Muscle of leg (tissue), 11 donors: ENCODE results near the gene NENF. TPM values are rescaled to one million over a fixed set of nuclear protein-coding genes. Genes with fewer than 3 reads are reported as not detected.

Source experiments
- DNase-seq: peaks from one replicate; pipeline ENCODE4 v3.0.0; 2013
- H3K27ac ChIP-seq: one replicate; pipeline ENCODE4 v1.5.1; 2013; ENCODE audit warnings: mild to moderate bottlenecking, low read length, control low read depth
- H3K27me3 ChIP-seq: one replicate; pipeline ENCODE4 v1.6.1; 2013; ENCODE audit warnings: low read length; ENCODE audit not compliant: control insufficient read depth, insufficient read depth
- H3K36me3 ChIP-seq: one replicate; pipeline ENCODE4 v1.6.1; 2013; ENCODE audit warnings: low read length; ENCODE audit not compliant: control insufficient read depth, insufficient read depth
- H3K4me1 ChIP-seq: one replicate; pipeline ENCODE4 v1.6.1; 2013; ENCODE audit warnings: low read length; ENCODE audit not compliant: control insufficient read depth, insufficient read depth
- H3K4me3 ChIP-seq: one replicate; pipeline ENCODE4 v1.5.1; 2013; ENCODE audit warnings: low read length, control low read depth
- H3K9me3 ChIP-seq: replicated peaks from 2 replicates; pipeline ENCODE4 v1.6.1; 2013; ENCODE audit warnings: low read depth, low read length; ENCODE audit not compliant: control insufficient read depth
- WGBS: methylation state at CpG from one replicate; pipeline ENCODE4 v1.1.5; 2013; ENCODE audit warnings: missing lambda C conversion rate; ENCODE audit not compliant: insufficient coverage; 5-methylcytosine and 5-hydroxymethylcytosine counted together
- polyA plus RNA-seq, 8 donors: library from polyadenylated mRNA; unstranded; fragments of 120-200 nt; gene quantifications; one replicate each; pipeline versions ENCODE4 v1.2.1 to v1.2.3, GENCODE V29; 2013; ENCODE audit warnings: inconsistent platforms in 1 of 8, low replicate concordance in 1 of 8; ENCODE audit not compliant: insufficient read length in 8 of 8, insufficient read depth in 1 of 8
- total RNA-seq: library from RNA; stranded (reverse); fragments of 120-200 nt; gene quantifications from one replicate; pipeline ENCODE4 v1.2.4, GENCODE V29; 2013

The NENF gene
- total and polyA plus RNA-seq, 9 donors = 58.4 to 153 (median 74.2) TPM

DNA sequence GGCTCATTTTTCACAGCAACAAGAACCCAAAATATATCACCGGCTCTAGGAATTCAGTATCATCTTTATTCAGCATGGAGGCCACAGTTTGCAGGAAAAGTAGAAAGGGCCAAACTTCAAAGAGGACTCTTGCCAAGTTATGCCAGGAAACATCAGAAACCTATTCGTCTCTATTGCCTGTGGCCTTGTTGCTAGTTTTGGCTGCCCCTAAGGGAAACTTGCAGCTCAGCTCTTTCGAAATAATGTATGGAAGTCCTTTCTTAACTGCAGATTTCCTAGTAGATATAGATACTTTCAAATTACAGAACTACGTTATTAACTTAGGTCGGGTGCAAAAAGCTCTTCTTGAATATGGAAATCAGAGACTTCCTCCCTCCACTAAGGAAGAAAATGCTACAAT, 4.2 kb upstream of the NENF start:
- Histone ChIP-seq H3K4me3 (no peak overlapping the region), H3K4me1 (peaks cover 4% of the 10 kb centered on the region), H3K27ac (no peak overlapping the region), H3K9me3 (no peaks in the 10 kb centered on the region), H3K27me3 (no peaks in the 10 kb centered on the region), H3K36me3 (no peaks in the 10 kb centered on the region)
- no CpG with 5 or more reads among the region's 5 CpGs for WGBS
- DNase-seq = no peak

DNA sequence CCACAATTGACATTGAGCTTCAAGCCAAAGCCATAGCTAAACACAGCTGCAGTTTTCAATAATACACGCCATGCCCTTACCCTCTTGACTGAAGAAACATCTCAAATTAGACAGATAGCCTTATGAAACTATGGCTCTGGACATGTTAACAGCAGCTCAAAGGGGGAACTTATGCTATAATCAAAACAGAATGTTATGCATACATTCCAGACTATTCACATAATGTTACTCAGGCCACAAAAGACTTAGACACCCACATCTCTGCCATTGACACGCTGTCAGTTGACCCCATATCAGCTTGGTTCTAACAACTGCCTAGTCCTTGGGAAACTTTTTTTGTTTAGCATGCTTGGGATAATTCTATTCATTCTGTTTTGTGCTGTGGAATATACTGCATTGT, 2.3 kb upstream of the NENF start:
- 50% methylated on average over 1 of the region's 2 CpGs for WGBS

DNA sequence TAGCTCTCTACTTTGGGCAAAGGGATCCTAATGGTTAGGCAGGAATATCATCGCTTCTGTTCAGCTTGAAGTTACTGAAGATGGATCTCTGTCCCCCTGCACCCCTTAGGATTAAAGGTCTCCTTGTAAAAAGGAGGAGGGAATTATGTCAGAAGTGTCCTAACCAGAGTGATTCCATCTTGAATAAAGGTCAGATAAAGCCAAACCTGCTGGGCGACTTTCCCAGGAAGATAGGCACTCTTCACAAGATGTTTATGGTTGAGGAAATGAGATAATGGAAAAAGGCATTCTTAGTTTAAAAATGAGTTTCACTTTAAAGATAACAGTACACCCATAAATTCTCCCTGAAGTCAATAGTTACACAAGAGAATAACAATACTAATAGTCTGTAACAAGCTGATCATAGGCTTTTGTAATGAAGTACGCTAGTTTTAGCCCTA, 1.7 kb upstream of the NENF start:
- WGBS = no CpG with 5 or more reads among the region's 3 CpGs
- H3K27ac ChIP-seq = no peak overlapping the region
- no peaks in the 10 kb centered on the region for H3K27me3 ChIP-seq
- no peaks in the 10 kb centered on the region for H3K36me3 ChIP-seq
- no peaks in the 10 kb centered on the region for H3K9me3 ChIP-seq
- peak; percentile 22 for DNase-seq
- no peak overlapping the region for H3K4me3 ChIP-seq
- peaks cover 13% of the 10 kb centered on the region for H3K4me1 ChIP-seq

More for the DNA sequence above, 2.3 kb upstream of the NENF start:
- H3K27ac ChIP-seq = no peak overlapping the region
- DNase-seq = no peak
- no peaks in the 10 kb centered on the region for H3K9me3 ChIP-seq
- H3K27me3 ChIP-seq = no peaks in the 10 kb centered on the region
- no peaks in the 10 kb centered on the region for H3K36me3 ChIP-seq
- peaks cover 13% of the 10 kb centered on the region for H3K4me1 ChIP-seq
- H3K4me3 ChIP-seq = no peak overlapping the region

DNA sequence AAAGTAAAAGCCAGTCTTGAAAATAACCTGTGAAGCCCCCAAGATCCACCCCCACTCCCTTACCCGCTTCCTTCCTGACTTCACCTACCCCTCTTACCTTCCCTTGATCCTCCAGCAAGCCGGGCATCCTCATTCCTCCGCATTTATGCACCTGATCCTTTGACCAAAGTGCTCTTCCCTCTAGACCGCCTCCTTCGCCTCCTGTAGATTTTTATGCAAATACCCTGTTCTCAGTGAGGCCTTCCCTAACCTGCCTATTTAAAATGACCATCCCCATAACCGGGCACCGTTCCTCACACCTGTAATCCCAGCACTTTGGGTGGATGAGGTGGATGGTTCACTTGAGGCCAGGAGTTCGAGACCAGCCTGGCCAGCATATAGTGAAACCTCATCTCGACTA, 1.1 kb upstream of the NENF start:
- no peaks in the 10 kb centered on the region for H3K9me3 ChIP-seq
- WGBS = 78% methylated on average over 5 of the region's 9 CpGs
- no peak overlapping the region for H3K4me3 ChIP-seq
- H3K27me3 ChIP-seq = no peaks in the 10 kb centered on the region
- H3K27ac ChIP-seq = no peak overlapping the region
- peaks cover 13% of the 10 kb centered on the region for H3K4me1 ChIP-seq
- DNase-seq = no peak
- H3K36me3 ChIP-seq = no peaks in the 10 kb centered on the region

DNA sequence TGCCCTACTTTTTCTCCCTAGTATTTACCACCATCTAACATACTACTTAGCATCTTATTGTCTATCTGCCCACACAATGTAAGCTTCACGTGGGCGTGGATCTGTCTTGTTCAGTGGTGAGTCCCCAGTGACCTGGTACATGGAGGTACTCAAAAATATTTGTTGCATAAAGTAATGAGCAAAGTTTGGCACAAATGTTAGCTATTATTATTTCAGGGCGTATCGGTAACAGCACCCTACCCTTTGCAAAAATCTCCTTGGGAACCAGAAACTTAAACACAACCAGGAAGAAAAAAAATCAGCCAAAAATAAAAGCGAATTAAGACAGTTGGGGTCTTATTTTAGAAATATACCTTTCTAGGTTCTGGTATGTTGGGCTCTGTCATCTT, 454 bp upstream of the NENF start:
- H3K27ac ChIP-seq = peak overlapping the region; percentile 51
- H3K36me3 ChIP-seq = no peaks in the 10 kb centered on the region
- peak overlapping the region; percentile 43 for H3K4me3 ChIP-seq
- peaks cover 13% of the 10 kb centered on the region for H3K4me1 ChIP-seq
- no peaks in the 10 kb centered on the region for H3K9me3 ChIP-seq
- no CpG with 5 or more reads among the region's 5 CpGs for WGBS
- peak; percentile 24 for DNase-seq
- no peaks in the 10 kb centered on the region for H3K27me3 ChIP-seq

DNA sequence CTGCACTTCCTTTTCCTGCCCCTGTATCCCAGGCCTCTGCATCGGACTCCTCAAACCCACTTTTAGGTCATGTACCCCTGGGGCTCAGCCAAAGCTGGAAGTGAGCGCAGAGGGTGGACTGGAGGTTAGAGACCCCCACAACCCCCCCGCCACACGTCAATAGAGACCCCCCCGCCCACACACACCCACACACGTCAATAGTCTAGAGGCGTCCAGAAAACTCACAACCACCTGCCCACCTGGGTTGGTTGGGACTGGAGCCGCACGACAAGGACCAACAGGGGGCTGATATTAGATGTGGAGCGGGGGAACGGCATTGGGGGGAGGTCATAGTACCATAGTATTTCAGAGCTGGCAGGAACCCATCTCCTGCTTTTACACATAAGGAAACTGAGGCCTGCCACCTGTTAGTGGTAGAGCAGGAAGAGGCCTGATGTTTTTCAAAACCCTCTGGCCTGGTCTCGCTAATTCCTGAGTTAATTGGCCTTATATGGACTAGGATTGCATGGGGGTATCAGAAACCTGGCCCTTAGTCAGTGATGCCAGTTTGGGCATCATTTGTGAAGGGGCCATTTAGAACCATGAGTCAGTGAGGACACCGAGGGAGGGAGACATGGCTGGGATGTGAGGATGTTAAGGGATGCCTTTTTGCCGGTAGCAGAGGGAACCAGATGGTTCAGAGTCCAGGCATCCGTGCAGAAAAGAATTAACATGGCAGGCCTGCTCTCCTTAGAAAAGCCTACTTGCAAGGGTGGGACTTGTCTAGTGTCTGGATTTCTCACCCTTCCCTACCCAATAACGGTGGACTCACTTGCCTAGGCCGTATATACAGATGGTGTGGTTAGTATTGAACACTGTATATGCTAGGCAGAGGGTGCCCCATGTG, 1.1 kb downstream of the NENF start:
- no peaks in the 10 kb centered on the region for H3K27me3 ChIP-seq
- H3K4me3 ChIP-seq = peak overlapping the region; percentile 64
- DNase-seq = no peak
- H3K27ac ChIP-seq = peak overlapping the region; percentile 39
- 62% methylated on average over 3 of the region's 17 CpGs for WGBS
- no peaks in the 10 kb centered on the region for H3K9me3 ChIP-seq
- peaks cover 13% of the 10 kb centered on the region for H3K4me1 ChIP-seq
- H3K36me3 ChIP-seq = no peaks in the 10 kb centered on the region

DNA sequence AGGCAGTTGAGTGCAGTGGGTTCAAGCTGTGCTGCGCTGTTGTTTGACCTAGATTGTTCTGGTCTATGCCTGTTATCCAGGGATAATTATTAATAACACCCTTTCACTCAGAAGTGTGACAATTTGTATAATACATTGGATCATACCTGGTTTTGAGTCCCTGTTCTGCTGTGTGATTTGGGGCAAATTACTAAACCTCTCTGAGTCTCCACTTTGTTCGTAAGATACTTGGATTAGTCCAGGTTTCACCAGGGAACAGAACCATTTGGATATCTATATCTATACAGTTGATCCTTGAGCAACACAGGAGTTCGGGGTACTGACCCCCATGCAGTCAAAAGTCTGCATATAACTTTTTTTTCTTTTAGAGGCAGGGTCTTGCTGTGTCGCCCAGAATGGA, 2.3 kb downstream of the NENF start:
- no peak for DNase-seq
- Histone ChIP-seq H3K27ac (no peak overlapping the region), H3K27me3 (no peaks in the 10 kb centered on the region), H3K36me3 (no peaks in the 10 kb centered on the region), H3K4me3 (no peak overlapping the region), H3K4me1 (peaks cover 13% of the 10 kb centered on the region), H3K9me3 (no peaks in the 10 kb centered on the region)
- WGBS = 100% methylated on average over 2 of the region's 4 CpGs

DNA sequence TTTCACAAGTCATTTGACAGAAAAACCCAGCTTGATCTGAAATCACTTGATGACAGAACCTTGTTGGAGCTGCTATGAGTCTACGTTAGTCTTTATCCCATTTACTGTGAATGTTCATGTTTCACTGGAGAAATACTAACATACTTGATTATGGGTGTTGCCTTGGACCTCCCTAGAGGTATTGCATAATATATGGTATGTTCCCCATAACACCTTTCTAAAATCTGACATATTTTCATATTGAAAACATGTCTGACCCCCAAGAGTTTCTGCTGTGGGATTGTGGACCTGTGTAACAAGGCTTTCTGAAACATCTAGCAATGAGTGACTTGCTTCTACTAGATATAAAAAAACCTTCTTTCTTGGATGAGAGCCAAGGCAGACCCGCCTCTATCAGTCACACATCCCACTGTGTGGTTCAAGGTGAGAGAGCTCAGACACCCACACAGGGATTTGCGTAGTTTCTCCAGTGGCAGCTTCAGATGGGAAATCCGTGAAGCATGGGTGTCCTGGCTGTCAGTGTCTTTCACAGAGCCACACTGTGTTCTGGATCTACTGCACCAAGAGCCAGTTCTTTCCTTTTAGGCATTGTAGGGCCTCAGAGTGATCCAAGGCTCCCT, 4.6 kb downstream of the NENF start:
- 80% methylated on average over 1 of the region's 4 CpGs for WGBS

DNA sequence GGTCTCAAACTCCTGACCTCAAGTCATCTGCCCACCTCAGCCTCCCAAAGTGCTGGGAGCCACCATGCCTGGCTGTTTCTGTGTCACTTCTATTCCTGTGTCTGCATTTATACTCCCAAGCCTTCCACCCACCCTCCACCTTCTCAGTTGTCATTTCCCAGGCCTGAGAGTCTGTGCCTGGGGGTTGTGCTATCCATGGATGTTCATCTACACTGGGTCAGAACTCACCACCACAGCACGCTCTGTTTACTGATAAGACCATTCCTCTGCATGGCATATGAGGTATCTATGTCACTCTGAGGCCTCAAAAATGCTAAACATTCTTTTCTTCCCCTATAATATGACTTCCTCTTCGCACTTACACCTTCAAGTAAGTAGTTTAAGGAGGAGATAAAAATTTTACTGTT, 6.1 kb downstream of the NENF start:
- H3K36me3 ChIP-seq = peaks cover 3% of the 10 kb centered on the region
- no peak overlapping the region for H3K4me3 ChIP-seq
- no peak overlapping the region for H3K27ac ChIP-seq
- no peak for DNase-seq
- no peaks in the 10 kb centered on the region for H3K27me3 ChIP-seq
- no peaks in the 10 kb centered on the region for H3K9me3 ChIP-seq
- WGBS = no CpG with 5 or more reads among the region's 2 CpGs
- H3K4me1 ChIP-seq = peaks cover 10% of the 10 kb centered on the region

More for the DNA sequence above, 4.6 kb downstream of the NENF start:
- Histone ChIP-seq H3K4me1 (peaks cover 15% of the 10 kb centered on the region), H3K4me3 (no peak overlapping the region), H3K9me3 (no peaks in the 10 kb centered on the region), H3K27ac (no peak overlapping the region), H3K27me3 (no peaks in the 10 kb centered on the region), H3K36me3 (no peaks in the 10 kb centered on the region)
- DNase-seq = no peak

DNA sequence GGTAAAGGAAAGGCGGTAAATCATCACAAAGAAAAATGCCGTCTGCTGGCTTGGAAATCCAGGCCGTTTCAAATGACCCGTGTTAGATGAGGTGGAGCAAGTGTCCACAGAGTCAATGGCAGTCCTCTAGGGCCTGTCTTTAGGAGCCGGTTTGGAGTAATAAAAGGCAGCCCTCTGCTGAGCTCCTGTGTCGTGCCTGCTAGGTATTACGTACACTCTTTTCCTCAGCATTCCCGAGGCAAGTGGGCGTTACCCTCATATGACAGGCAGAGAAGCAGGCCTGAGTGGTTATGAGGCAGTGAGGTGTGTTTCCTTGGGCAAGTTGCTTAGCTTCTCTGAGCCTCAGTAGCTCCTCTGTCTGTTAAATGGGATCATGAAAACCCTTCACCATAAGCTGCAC, 7.7 kb downstream of the NENF start:
- peaks cover 4% of the 10 kb centered on the region for H3K4me1 ChIP-seq
- H3K9me3 ChIP-seq = no peaks in the 10 kb centered on the region
- WGBS = 39% methylated on average over 3 of the region's 9 CpGs
- H3K36me3 ChIP-seq = peaks cover 15% of the 10 kb centered on the region
- peak overlapping the region; percentile 8 for H3K27ac ChIP-seq
- no peak overlapping the region for H3K4me3 ChIP-seq
- DNase-seq = no peak
- H3K27me3 ChIP-seq = no peaks in the 10 kb centered on the region
